HUES48 (cell line): Measurements from ENCODE around the gene ENOX1.

Experiments
- H3K27ac ChIP-seq: one replicate; pipeline ENCODE4 v1.7.0; 2013; ENCODE audit warnings: low read depth, low read length, inconsistent platforms
- H3K27me3 ChIP-seq: 2 replicates; pipeline ENCODE4 v1.6.1; 2013; ENCODE audit warnings: mild to moderate bottlenecking, low read length; ENCODE audit not compliant: control insufficient read depth, insufficient read depth
- H3K36me3 ChIP-seq: 2 replicates; pipeline ENCODE4 v1.6.1; 2013; ENCODE audit warnings: low read length; ENCODE audit not compliant: control insufficient read depth, insufficient read depth
- H3K4me1 ChIP-seq: 2 replicates; pipeline ENCODE4 v1.6.1; 2013; ENCODE audit warnings: mild to moderate bottlenecking, low read length; ENCODE audit not compliant: control insufficient read depth, insufficient read depth
- H3K4me3 ChIP-seq: 2 replicates; pipeline ENCODE4 v1.5.1; 2013; ENCODE audit warnings: mild to moderate bottlenecking, low read depth, low read length
- H3K9ac ChIP-seq: 2 replicates; pipeline ENCODE4 v1.6.1; 2013; ENCODE audit warnings: mild to moderate bottlenecking, low read depth, low read length, moderate library complexity
- H3K9me3 ChIP-seq: 2 replicates; pipeline ENCODE4 v1.6.1; 2013; ENCODE audit warnings: low read length; ENCODE audit not compliant: control insufficient read depth, insufficient read depth

Gene ENOX1

GRCh38 chr13:43291287-43292060 lies 495.3 kb downstream of the ENOX1 start:
- no peaks in the 10 kb centered on the region for H3K4me1 ChIP-seq
- H3K4me3 ChIP-seq, result no peak overlapping the region
- H3K9me3 ChIP-seq, result no peaks in the 10 kb centered on the region
- H3K9ac ChIP-seq, result no peak overlapping the region
- H3K36me3 ChIP-seq, result no peaks in the 10 kb centered on the region
- H3K27ac ChIP-seq, result no peak overlapping the region
- H3K27me3 ChIP-seq, result no peaks in the 10 kb centered on the region

GRCh38 chr13:43289470-43290255 lies 497.1 kb downstream of the ENOX1 start:
- no peak overlapping the region for H3K27ac ChIP-seq
- no peaks in the 10 kb centered on the region for H3K9me3 ChIP-seq
- no peaks in the 10 kb centered on the region for H3K27me3 ChIP-seq
- no peaks in the 10 kb centered on the region for H3K4me1 ChIP-seq
- no peaks in the 10 kb centered on the region for H3K36me3 ChIP-seq
- H3K9ac ChIP-seq, result no peak overlapping the region
- no peak overlapping the region for H3K4me3 ChIP-seq

- H3K27me3 ChIP-seq, result no peaks in the 10 kb centered on the region
Measured at GRCh38 chr13:43286751-43287150, 500.0 kb downstream of the ENOX1 start.

GRCh38 chr13:43285933-43286597 lies 500.7 kb downstream of the ENOX1 start:
- H3K27ac ChIP-seq, result no peak overlapping the region

More at GRCh38 chr13:43286751-43287150, 500.0 kb downstream of the ENOX1 start:
- H3K4me1 ChIP-seq, result no peaks in the 10 kb centered on the region
- no peak overlapping the region for H3K9ac ChIP-seq
- H3K36me3 ChIP-seq, result no peaks in the 10 kb centered on the region
- no peaks in the 10 kb centered on the region for H3K9me3 ChIP-seq
- H3K27ac ChIP-seq, result no peak overlapping the region
- H3K4me3 ChIP-seq, result no peak overlapping the region

GRCh38 chr13:43284162-43284561 lies 502.6 kb downstream of the ENOX1 start:
- Histone ChIP-seq H3K27ac (no peak overlapping the region), H3K9me3 (no peaks in the 10 kb centered on the region), H3K4me1 (no peaks in the 10 kb centered on the region), H3K4me3 (no peak overlapping the region), H3K36me3 (no peaks in the 10 kb centered on the region), H3K27me3 (no peaks in the 10 kb centered on the region), H3K9ac (no peak overlapping the region)

More at GRCh38 chr13:43285933-43286597, 500.7 kb downstream of the ENOX1 start:
- no peaks in the 10 kb centered on the region for H3K27me3 ChIP-seq
- no peaks in the 10 kb centered on the region for H3K36me3 ChIP-seq
- no peaks in the 10 kb centered on the region for H3K9me3 ChIP-seq
- H3K4me3 ChIP-seq, result no peak overlapping the region
- H3K4me1 ChIP-seq, result no peaks in the 10 kb centered on the region
- H3K9ac ChIP-seq, result no peak overlapping the region

- Histone ChIP-seq H3K9ac (no peak overlapping the region), H3K27me3 (no peaks in the 10 kb centered on the region)
Measured at GRCh38 chr13:43279696-43280095, 507.1 kb downstream of the ENOX1 start.

GRCh38 chr13:43278127-43278526 lies 508.6 kb downstream of the ENOX1 start:
- Histone ChIP-seq H3K27ac (no peak overlapping the region), H3K4me3 (no peak overlapping the region), H3K9ac (no peak overlapping the region), H3K9me3 (no peaks in the 10 kb centered on the region), H3K36me3 (no peaks in the 10 kb centered on the region), H3K4me1 (no peaks in the 10 kb centered on the region), H3K27me3 (no peaks in the 10 kb centered on the region)

More at GRCh38 chr13:43279696-43280095, 507.1 kb downstream of the ENOX1 start:
- no peaks in the 10 kb centered on the region for H3K4me1 ChIP-seq
- H3K36me3 ChIP-seq, result no peaks in the 10 kb centered on the region
- H3K9me3 ChIP-seq, result no peaks in the 10 kb centered on the region
- no peak overlapping the region for H3K4me3 ChIP-seq
- H3K27ac ChIP-seq, result no peak overlapping the region

- H3K27me3 ChIP-seq, result no peaks in the 10 kb centered on the region
- H3K27ac ChIP-seq, result no peak overlapping the region
- H3K4me1 ChIP-seq, result no peaks in the 10 kb centered on the region
- H3K9ac ChIP-seq, result no peak overlapping the region
- no peaks in the 10 kb centered on the region for H3K9me3 ChIP-seq
- no peak overlapping the region for H3K4me3 ChIP-seq
- H3K36me3 ChIP-seq, result no peaks in the 10 kb centered on the region
Measured at GRCh38 chr13:43277142-43277541, 509.6 kb downstream of the ENOX1 start.

- Histone ChIP-seq H3K4me3 (no peak overlapping the region), H3K27ac (no peak overlapping the region), H3K9me3 (no peaks in the 10 kb centered on the region), H3K4me1 (peaks cover 6% of the 10 kb centered on the region), H3K9ac (no peak overlapping the region), H3K36me3 (no peaks in the 10 kb centered on the region), H3K27me3 (no peaks in the 10 kb centered on the region)
Measured at GRCh38 chr13:43274881-43275280, 511.9 kb downstream of the ENOX1 start.

GRCh38 chr13:43273362-43273761 lies 513.4 kb downstream of the ENOX1 start:
- peaks cover 12% of the 10 kb centered on the region for H3K4me1 ChIP-seq
- H3K27ac ChIP-seq, result no peak overlapping the region
- H3K9me3 ChIP-seq, result no peaks in the 10 kb centered on the region
- H3K4me3 ChIP-seq, result no peak overlapping the region
- H3K27me3 ChIP-seq, result no peaks in the 10 kb centered on the region
- H3K36me3 ChIP-seq, result no peaks in the 10 kb centered on the region
- H3K9ac ChIP-seq, result no peak overlapping the region

GRCh38 chr13:43272851-43273250 lies 513.9 kb downstream of the ENOX1 start:
- no peaks in the 10 kb centered on the region for H3K36me3 ChIP-seq
- H3K4me3 ChIP-seq, result no peak overlapping the region
- no peaks in the 10 kb centered on the region for H3K27me3 ChIP-seq
- no peak overlapping the region for H3K27ac ChIP-seq
- peaks cover 12% of the 10 kb centered on the region for H3K4me1 ChIP-seq
- H3K9ac ChIP-seq, result no peak overlapping the region
- H3K9me3 ChIP-seq, result no peaks in the 10 kb centered on the region
